PC-3 (cell line): Measurements from ENCODE around the gene MZB1. TPM values are rescaled to one million over a fixed set of nuclear protein-coding genes. Genes with fewer than 3 reads are reported as not detected.

ENCODE experiments used
- ATAC-seq: fragments of 200-7000 bp; cut with Tn5 transposase; 2 replicates; pipeline ENCODE4 v1.9.1; 2020; ENCODE audit warnings: mild to moderate bottlenecking, moderate library complexity
- BruUV-seq: library from RNA; stranded (reverse); fragments of 400-500 nt; replicated peaks from 2 replicates; lab custom pipeline; 2021; lab: Mats Ljungman, UMichigan
- CTCF ChIA-PET: fragments of 300-600 bp; sonication (Branson Sonifier 250); formaldehyde crosslinking; loops from one replicate; lab custom pipeline; 2022; ENCODE audit warnings: antibody characterized with exemption; lab: Charles Lee
- POLR2A ChIA-PET: fragments of 300-600 bp; sonication (Branson Sonifier 250); formaldehyde crosslinking; loops from one replicate; lab custom pipeline; 2022; ENCODE audit warnings: antibody characterized with exemption; ENCODE audit not compliant: unreplicated experiment; lab: Charles Lee
- DNase-seq: peaks from one replicate; pipeline ENCODE4 v3.0.0-alpha.2; 2015
- H2AFZ ChIP-seq: fragments of 300-600 bp; sonication (generic); 2 replicates; pipeline ENCODE4 v1.6.0; 2016; ENCODE audit warnings: antibody characterized with exemption, low read length
- H3F3A ChIP-seq: fragments of 300-600 bp; sonication (generic); one replicate; pipeline ENCODE4 v1.6.0; 2017; ENCODE audit warnings: antibody characterized with exemption, low read length, control low read depth, mild to moderate bottlenecking; ENCODE audit not compliant: unreplicated experiment
- H3K27ac ChIP-seq: fragments of 300-600 bp; sonication (generic); 2 replicates; pipeline ENCODE4 v1.5.1; 2016; ENCODE audit warnings: mild to moderate bottlenecking, low read length
- H3K27me3 ChIP-seq: fragments of 300-600 bp; sonication (generic); 2 replicates; pipeline ENCODE4 v1.6.1; 2016; ENCODE audit warnings: low read length, mixed read lengths
- H3K36me3 ChIP-seq: fragments of 300-600 bp; sonication (generic); 2 replicates; pipeline ENCODE4 v1.6.1; 2016; ENCODE audit warnings: low read depth, mixed run types, low read length, mixed read lengths
- H3K4me1 ChIP-seq: fragments of 300-600 bp; sonication (generic); 2 replicates; pipeline ENCODE4 v1.5.1; 2016; ENCODE audit warnings: low read length; ENCODE audit not compliant: insufficient read depth
- H3K4me2 ChIP-seq: fragments of 300-600 bp; sonication (generic); 2 replicates; pipeline ENCODE4 v1.6.0; 2016; ENCODE audit warnings: low read length
- H3K4me3 ChIP-seq: fragments of 300-600 bp; sonication (generic); 2 replicates; pipeline ENCODE4 v1.5.1; 2016; ENCODE audit warnings: mild to moderate bottlenecking, low read length, mixed read lengths
- H3K79me2 ChIP-seq: fragments of 300-600 bp; sonication (generic); 2 replicates; pipeline ENCODE4 v1.6.1; 2017; ENCODE audit warnings: low read length, mixed read lengths
- H3K9ac ChIP-seq: fragments of 300-600 bp; sonication (generic); 2 replicates; pipeline ENCODE4 v1.6.0; 2016; ENCODE audit warnings: mild to moderate bottlenecking, low read length
- H3K9me2 ChIP-seq: fragments of 300-600 bp; sonication (generic); replicated peaks from 2 replicates; pipeline ENCODE4 v1.6.1; 2016; ENCODE audit warnings: mixed run types, low read length, mixed read lengths
- H3K9me3 ChIP-seq: fragments of 300-600 bp; sonication (generic); 2 replicates; pipeline ENCODE4 v1.6.1; 2016; ENCODE audit warnings: low read length, mixed read lengths
- H4K20me1 ChIP-seq: fragments of 300-600 bp; sonication (generic); 2 replicates; pipeline ENCODE4 v1.6.1; 2016; ENCODE audit warnings: low read length, mixed read lengths
- CTCF ChIP-seq: fragments of 300-600 bp; sonication (generic); conservative IDR thresholded peaks from 2 replicates; pipeline ENCODE4 v1.5.1; 2017; ENCODE audit warnings: antibody characterized with exemption, low read depth, mild to moderate bottlenecking, low read length
- EZH2 ChIP-seq: fragments of 300-600 bp; sonication (generic); IDR thresholded peaks from one replicate; pipeline ENCODE4 v1.6.1; 2017; ENCODE audit warnings: antibody characterized with exemption, mild to moderate bottlenecking, low read length; ENCODE audit not compliant: unreplicated experiment
- EZH2phosphoT487 ChIP-seq: fragments of 300-600 bp; sonication (generic); IDR thresholded peaks from 2 replicates; pipeline ENCODE4 v1.6.1; 2018; ENCODE audit warnings: mild to moderate bottlenecking, antibody characterized with exemption, low read length, borderline replicate concordance
- intact Hi-C: fragments of 100-400 bp; cut with micrococcal nuclease; formaldehyde crosslinking; loops from 2 replicates; pipeline ENCODE4 v1.9.0; 2023
- total RNA-seq: library from RNA; depleted of rRNA; stranded (reverse); fragments of >200 nt; gene quantifications from 2 replicates; pipeline ENCODE4 v1.2.3, GENCODE V29; 2014

Gene MZB1
- total RNA-seq, 1 experiment from 2014 or later = 0.22 TPM

GRCh38 chr5:139343476-139343875 is 46.2 kb downstream of the MZB1 start:
- intact Hi-C loops = no loop called here
- peak overlapping the region; percentile 96 for H3K4me3 ChIP-seq

GRCh38 chr5:139342423-139342723 is 47.3 kb downstream of the MZB1 start:
- peak overlapping the region; percentile 100 for H3K4me2 ChIP-seq
- no peaks in the 10 kb centered on the region for H3K27me3 ChIP-seq
- peak overlapping the region; percentile 93 for H3K27ac ChIP-seq
- H4K20me1 ChIP-seq = peaks cover 33% of the 10 kb centered on the region
- H3K4me3 ChIP-seq = peak overlapping the region; percentile 96
- H3K4me1 ChIP-seq = peaks cover 18% of the 10 kb centered on the region
- peak overlapping the region; percentile 79; the same call in 1 of the 2 replicates for H2AFZ ChIP-seq
- intact Hi-C loops = no loop called here
- ChIA-PET POLR2A (interaction anchor here (0.6 to 0.8 kb wide), 6 partner anchors 15 to 80 kb away, joined by 3 to 20 read pairs (median 4); no protein-coding TSS in a partner anchor), CTCF (interaction anchor here (0.6 to 0.7 kb wide), 3 partner anchors 29 to 736 kb away, joined by 3 to 11 read pairs (median 4); partner anchors contain the start of gene MATR3)
- TF ChIP-seq EZH2 = no peak
- no peak for TF ChIP-seq EZH2phosphoT487
- TF ChIP-seq CTCF = no peak
- no peaks in the 10 kb centered on the region for H3K36me3 ChIP-seq
- no peak for DNase-seq
- no peak for ATAC-seq
- H3F3A ChIP-seq = no peaks in the 10 kb centered on the region
- H3K79me2 ChIP-seq = peaks cover 57% of the 10 kb centered on the region
- BruUV-seq = no TSS peak
- no peaks in the 10 kb centered on the region for H3K9me3 ChIP-seq
- H3K9me2 ChIP-seq = no peaks in the 10 kb centered on the region
- peak overlapping the region; percentile 96 for H3K9ac ChIP-seq

More at GRCh38 chr5:139343476-139343875, 46.2 kb downstream of the MZB1 start:
- no peaks in the 10 kb centered on the region for H3K27me3 ChIP-seq
- H3K27ac ChIP-seq = no peak overlapping the region
- peaks cover 33% of the 10 kb centered on the region for H4K20me1 ChIP-seq
- H3K4me2 ChIP-seq = peak overlapping the region; percentile 100
- H3K9ac ChIP-seq = peak overlapping the region; percentile 96; the same call in 1 of the 2 replicates
- peaks cover 18% of the 10 kb centered on the region for H3K4me1 ChIP-seq
- no peaks in the 10 kb centered on the region for H3K9me3 ChIP-seq
- no peaks in the 10 kb centered on the region for H3F3A ChIP-seq
- H3K9me2 ChIP-seq = no peaks in the 10 kb centered on the region
- ATAC-seq = no peak
- ChIA-PET CTCF (no interaction called here), POLR2A (no interaction called here)
- H3K36me3 ChIP-seq = no peaks in the 10 kb centered on the region
- peaks cover 67% of the 10 kb centered on the region for H3K79me2 ChIP-seq
- H2AFZ ChIP-seq = no peak overlapping the region
- no peak for TF ChIP-seq CTCF
- TF ChIP-seq EZH2 = no peak
- TF ChIP-seq EZH2phosphoT487 = no peak
- no TSS peak for BruUV-seq
- DNase-seq = no peak
